NT2/D1 (cell line): ENCODE measurements around the gene ZFAND6.

Source experiments
- DNase-seq: peaks from one replicate; pipeline ENCODE4 v3.0.0-alpha.2; 2011; ENCODE audit warnings: low read depth, low spot score
- H3K27me3 ChIP-seq: 2 replicates; pipeline ENCODE4 v1.6.0; 2011; ENCODE audit warnings: mild to moderate bottlenecking; ENCODE audit not compliant: insufficient read length, insufficient read depth
- H3K36me3 ChIP-seq: 2 replicates; pipeline ENCODE4 v1.6.1; 2011; ENCODE audit warnings: mild to moderate bottlenecking, low read length, mixed read lengths; ENCODE audit not compliant: insufficient read depth, insufficient read length
- H3K4me1 ChIP-seq: 2 replicates; pipeline ENCODE4 v1.5.1; 2011; ENCODE audit not compliant: insufficient read depth, insufficient read length
- H3K4me3 ChIP-seq: 2 replicates; pipeline ENCODE4 v1.5.1; 2011; ENCODE audit warnings: low read depth; ENCODE audit not compliant: insufficient read length
- H3K9ac ChIP-seq: 2 replicates; pipeline ENCODE4 v1.6.0; 2011; ENCODE audit warnings: low read depth; ENCODE audit not compliant: insufficient read length
- H3K9me3 ChIP-seq: 2 replicates; pipeline ENCODE4 v1.5.1; 2011; ENCODE audit warnings: mild to moderate bottlenecking, low read length; ENCODE audit not compliant: insufficient read depth
- SUZ12 ChIP-seq: IDR thresholded peaks from 2 replicates; pipeline ENCODE4 v1.6.1; 2011; ENCODE audit not compliant: insufficient read length, insufficient read depth; ENCODE audit errors: extremely low read depth
- YY1 ChIP-seq: IDR thresholded peaks from 2 replicates; pipeline ENCODE4 v1.6.1; 2011; ENCODE audit not compliant: insufficient read length, insufficient read depth
- ZNF274 ChIP-seq: IDR thresholded peaks from 2 replicates; pipeline ENCODE4 v1.6.1; 2011; ENCODE audit warnings: mild to moderate bottlenecking, low read depth, low read length

Gene ZFAND6

GRCh38 chr15:80179935-80180334 lies 120.5 kb downstream of the ZFAND6 start:
- TF ChIP-seq ZNF274 (no peak), YY1 (no peak), SUZ12 (no peak)
- Histone ChIP-seq H3K27me3 (no peaks in the 10 kb centered on the region), H3K9ac (no peak overlapping the region), H3K36me3 (peaks cover 46% of the 10 kb centered on the region), H3K4me1 (no peaks in the 10 kb centered on the region), H3K9me3 (no peaks in the 10 kb centered on the region), H3K4me3 (no peak overlapping the region)
- DNase-seq, result no peak

DNA sequence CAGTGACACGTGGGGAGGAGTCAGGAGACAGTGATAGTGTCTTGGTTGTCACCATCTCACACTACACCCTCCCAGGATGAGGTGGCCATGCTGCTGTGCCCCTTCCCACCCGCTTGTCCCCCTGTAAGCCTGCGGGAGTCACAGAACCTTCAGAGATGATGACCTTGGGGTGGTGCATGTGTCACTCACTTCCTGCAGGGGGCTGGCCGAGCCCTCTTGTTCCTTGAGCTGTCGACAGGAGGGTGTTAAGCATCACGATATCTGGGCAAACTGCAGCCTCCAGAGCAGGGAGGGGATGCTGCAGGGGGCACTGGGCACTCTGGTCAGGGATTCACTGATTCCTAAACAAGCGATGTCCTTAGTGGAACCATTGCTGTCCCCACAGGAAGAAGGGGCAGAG lies 121.0 kb downstream of the ZFAND6 start:
- peaks cover 44% of the 10 kb centered on the region for H3K36me3 ChIP-seq
- no peak overlapping the region for H3K4me3 ChIP-seq
- TF ChIP-seq ZNF274 (no peak), SUZ12 (no peak), YY1 (no peak)
- no peaks in the 10 kb centered on the region for H3K4me1 ChIP-seq
- H3K27me3 ChIP-seq, result no peaks in the 10 kb centered on the region
- H3K9me3 ChIP-seq, result no peaks in the 10 kb centered on the region
- no peak overlapping the region for H3K9ac ChIP-seq
- DNase-seq, result no peak

GRCh38 chr15:80180986-80181385 lies 121.5 kb downstream of the ZFAND6 start:
- TF ChIP-seq ZNF274, result no peak
- TF ChIP-seq YY1, result no peak
- no peak for TF ChIP-seq SUZ12
- Histone ChIP-seq H3K27me3 (no peaks in the 10 kb centered on the region), H3K4me1 (no peaks in the 10 kb centered on the region), H3K36me3 (peaks cover 44% of the 10 kb centered on the region), H3K9me3 (no peaks in the 10 kb centered on the region), H3K9ac (no peak overlapping the region), H3K4me3 (no peak overlapping the region)
- no peak for DNase-seq

GRCh38 chr15:80182611-80183261 lies 123.3 kb downstream of the ZFAND6 start:
- Histone ChIP-seq H3K36me3 (peaks cover 51% of the 10 kb centered on the region), H3K4me1 (no peaks in the 10 kb centered on the region)
- no peak for DNase-seq

DNA sequence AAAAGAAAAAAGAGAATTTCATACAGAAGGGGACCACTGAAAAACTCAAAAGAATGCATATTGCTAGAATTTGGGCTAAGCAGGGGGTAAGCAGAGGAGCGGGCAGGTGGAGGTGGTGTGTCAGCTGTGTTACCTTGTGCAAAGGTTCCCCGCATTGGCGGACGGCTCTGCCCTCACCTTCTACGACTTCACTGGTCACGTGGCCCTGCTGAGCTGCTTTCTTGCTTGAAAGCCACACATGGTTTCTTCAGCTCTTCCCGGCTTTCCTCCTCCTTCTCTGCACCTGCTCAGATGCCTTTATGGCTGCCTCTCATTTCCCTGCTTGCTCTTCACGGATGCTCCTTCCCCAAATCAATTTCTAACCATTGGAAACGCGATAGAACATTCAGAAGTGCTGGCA lies 123.8 kb downstream of the ZFAND6 start:
- Histone ChIP-seq H3K4me3 (no peak overlapping the region), H3K4me1 (no peaks in the 10 kb centered on the region), H3K9me3 (no peaks in the 10 kb centered on the region), H3K36me3 (peaks cover 51% of the 10 kb centered on the region), H3K9ac (no peak overlapping the region), H3K27me3 (no peaks in the 10 kb centered on the region)
- DNase-seq, result no peak
- TF ChIP-seq SUZ12 (no peak), ZNF274 (no peak), YY1 (no peak)

More at GRCh38 chr15:80182611-80183261, 123.3 kb downstream of the ZFAND6 start:
- Histone ChIP-seq H3K9me3 (no peaks in the 10 kb centered on the region), H3K4me3 (no peak overlapping the region), H3K27me3 (no peaks in the 10 kb centered on the region), H3K9ac (no peak overlapping the region)
- TF ChIP-seq SUZ12 (no peak), YY1 (no peak), ZNF274 (no peak)

DNA sequence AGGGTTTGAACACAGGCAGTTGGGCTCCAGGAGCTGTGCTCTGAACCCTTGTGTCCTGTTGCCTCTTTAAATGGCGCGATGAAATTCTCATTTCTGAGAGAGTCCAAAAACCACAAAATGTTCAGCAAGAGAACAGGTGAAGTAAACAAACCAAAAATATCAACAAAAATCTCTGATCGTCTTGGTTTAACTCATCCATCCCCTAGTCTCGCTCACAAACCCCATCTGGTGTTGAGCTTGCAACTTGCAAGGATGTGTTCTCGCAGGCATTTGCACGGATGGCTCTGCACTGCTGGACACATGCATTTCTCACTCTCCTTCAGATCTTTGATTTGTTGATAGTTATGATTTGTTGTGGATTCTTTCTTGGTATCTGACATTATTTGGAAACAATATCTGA lies 124.4 kb downstream of the ZFAND6 start:
- peaks cover 51% of the 10 kb centered on the region for H3K36me3 ChIP-seq

DNA sequence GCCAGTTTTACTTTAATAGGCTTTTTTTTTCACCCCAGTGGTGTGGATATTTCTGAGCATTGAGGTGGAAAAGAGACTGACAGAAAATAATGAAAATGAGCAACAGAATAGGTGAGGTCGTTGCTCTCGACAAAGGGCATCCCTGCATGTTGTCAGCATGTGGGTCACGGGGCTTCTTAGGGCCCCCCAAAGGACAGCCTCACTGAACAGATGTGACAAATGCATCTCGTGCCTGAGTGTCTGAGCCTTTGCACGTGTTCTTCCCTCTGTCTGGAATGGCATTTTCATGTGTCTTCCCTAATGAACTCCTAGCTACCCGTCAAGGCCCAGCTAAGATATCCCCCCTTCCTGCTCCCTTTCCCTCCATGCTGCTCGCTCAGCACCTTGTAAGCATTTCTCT lies 125.1 kb downstream of the ZFAND6 start:
- TF ChIP-seq YY1 (no peak), SUZ12 (no peak), ZNF274 (no peak)
- Histone ChIP-seq H3K9me3 (no peaks in the 10 kb centered on the region), H3K4me1 (no peaks in the 10 kb centered on the region), H3K9ac (no peak overlapping the region), H3K36me3 (peaks cover 48% of the 10 kb centered on the region), H3K27me3 (no peaks in the 10 kb centered on the region), H3K4me3 (no peak overlapping the region)
- no peak for DNase-seq

More for the DNA sequence above, 124.4 kb downstream of the ZFAND6 start:
- no peak for DNase-seq
- TF ChIP-seq YY1, result no peak
- no peak for TF ChIP-seq SUZ12
- H3K27me3 ChIP-seq, result no peaks in the 10 kb centered on the region
- H3K9me3 ChIP-seq, result no peaks in the 10 kb centered on the region
- no peak overlapping the region for H3K4me3 ChIP-seq
- H3K4me1 ChIP-seq, result no peaks in the 10 kb centered on the region
- H3K9ac ChIP-seq, result no peak overlapping the region
